Fibroblast of mammary gland (primary cell): ENCODE results near the gene LRRC75B.
A peak's percentile ranks its signal among the peaks of the same experiment; 100 is the strongest.
"Not testable (repeated sequence)": the region's sequence is repeated elsewhere in the genome, so short reads cannot be mapped to it uniquely, and the experiment has no call there.

Experiments used
- DNase-seq: peaks from one replicate; pipeline ENCODE4 v3.0.0-alpha.2; 2010; ENCODE audit warnings: low read depth
- H3K4me3 ChIP-seq: 2 replicates; pipeline ENCODE4 v1.5.1; 2011; ENCODE audit warnings: low read depth, mild to moderate bottlenecking, low read length, moderate library complexity; ENCODE audit not compliant: control insufficient read depth
- CTCF ChIP-seq: conservative IDR thresholded peaks from 2 replicates; pipeline ENCODE4 v1.5.1; 2011; ENCODE audit warnings: low read depth, low read length, inconsistent platforms; ENCODE audit not compliant: control insufficient read depth, insufficient read depth

Gene LRRC75B

GRCh38 chr22:24607429-24607983 lies 14.6 kb upstream of the LRRC75B start:
- peak; percentile 9 for DNase-seq
- H3K4me3 ChIP-seq: not testable (repeated sequence)

- DNase-seq, H3K4me3 ChIP-seq: not testable (repeated sequence)
Observed at GRCh38 chr22:24606340-24606739, 13.5 kb upstream of the LRRC75B start.

- H3K4me3 ChIP-seq, DNase-seq: not testable (repeated sequence)
Observed at GRCh38 chr22:24603770-24604629, 11.1 kb upstream of the LRRC75B start.

- not testable (repeated sequence) for DNase-seq, H3K4me3 ChIP-seq
Observed at GRCh38 chr22:24602847-24603769, 10.2 kb upstream of the LRRC75B start, which contains the start of gene GGT1. TSS of gene GGT1 (plus strand) at chr22:24603193. CDS start at chr22:24611082, 7,889 bp downstream.

- not testable (repeated sequence) for H3K4me3 ChIP-seq, DNase-seq
Observed at GRCh38 chr22:24602105-24602749, 9.4 kb upstream of the LRRC75B start.

- TF ChIP-seq CTCF: no peak
- no peak for DNase-seq
- H3K4me3 ChIP-seq: no peak overlapping the region
Observed at GRCh38 chr22:24601217-24602104, 8.6 kb upstream of the LRRC75B start.

- H3K4me3 ChIP-seq: not testable (repeated sequence)
- DNase-seq: peak; percentile 22
Observed at GRCh38 chr22:24599958-24600715, 7.3 kb upstream of the LRRC75B start.

GRCh38 chr22:24599514-24599913 lies 6.6 kb upstream of the LRRC75B start:
- H3K4me3 ChIP-seq: no peak overlapping the region
- no peak for TF ChIP-seq CTCF
- no peak for DNase-seq

GRCh38 chr22:24597076-24597475 lies 4.2 kb upstream of the LRRC75B start:
- H3K4me3 ChIP-seq, DNase-seq: not testable (repeated sequence)
